H9 (cell line): Measurements from ENCODE around the gene SLF1. TPM values are rescaled to one million over a fixed set of nuclear protein-coding genes. Genes with fewer than 3 reads are reported as not detected.

Experiments used
- DNase-seq: peaks from one replicate; pipeline ENCODE4 v3.0.0-alpha.2; 2017
- H2AFZ ChIP-seq: one replicate; pipeline ENCODE4 v1.6.1; 2013; ENCODE audit warnings: mild to moderate bottlenecking, low read length, control low read depth, moderate library complexity
- H2AK5ac ChIP-seq: 2 replicates; pipeline ENCODE4 v1.6.1; 2013; ENCODE audit warnings: low read length, control low read depth, mixed read lengths; ENCODE audit not compliant: insufficient read length
- H2BK120ac ChIP-seq: one replicate; pipeline ENCODE4 v1.6.1; 2013; ENCODE audit warnings: low read depth, mild to moderate bottlenecking, low read length, control low read depth, inconsistent platforms; ENCODE audit not compliant: poor library complexity, severe bottlenecking
- H2BK12ac ChIP-seq: 2 replicates; pipeline ENCODE4 v1.6.1; 2013; ENCODE audit warnings: low read length, control low read depth, mixed read lengths, low read depth; ENCODE audit not compliant: insufficient read length
- H2BK15ac ChIP-seq: 2 replicates; pipeline ENCODE4 v1.6.1; 2013; ENCODE audit warnings: low read depth, low read length, control low read depth
- H2BK20ac ChIP-seq: one replicate; pipeline ENCODE4 v1.6.1; 2013; ENCODE audit warnings: low read depth, mild to moderate bottlenecking, low read length, control low read depth, inconsistent platforms; ENCODE audit not compliant: poor library complexity, severe bottlenecking
- H2BK5ac ChIP-seq: 2 replicates; pipeline ENCODE4 v1.6.1; 2013; ENCODE audit warnings: low read length, control low read depth, mixed read lengths; ENCODE audit not compliant: insufficient read length
- H3K14ac ChIP-seq: 2 replicates; pipeline ENCODE4 v1.6.1; 2013; ENCODE audit warnings: low read length, control low read depth; ENCODE audit not compliant: insufficient read depth
- H3K18ac ChIP-seq: 2 replicates; pipeline ENCODE4 v1.6.1; 2013; ENCODE audit warnings: low read depth, mild to moderate bottlenecking, mixed read lengths, low read length, control low read depth; ENCODE audit not compliant: insufficient read length
- H3K23ac ChIP-seq: 2 replicates; pipeline ENCODE4 v1.6.1; 2013; ENCODE audit warnings: low read length, control low read depth, mixed read lengths, low read depth; ENCODE audit not compliant: insufficient read length
- H3K23me2 ChIP-seq: 2 replicates; pipeline ENCODE4 v1.6.1; 2013; ENCODE audit warnings: low read depth, mild to moderate bottlenecking, mixed read lengths, low read length, control low read depth; ENCODE audit not compliant: insufficient read length, poor library complexity, severe bottlenecking
- H3K27ac ChIP-seq: 2 replicates; pipeline ENCODE4 v1.5.1; 2013; ENCODE audit warnings: low read length, control low read depth, mixed read lengths, low read depth; ENCODE audit not compliant: insufficient read length
- H3K27me3 ChIP-seq: 2 replicates; pipeline ENCODE4 v1.6.1; 2013; ENCODE audit warnings: low read length, control low read depth, inconsistent platforms; ENCODE audit not compliant: insufficient read depth
- H3K4ac ChIP-seq: 2 replicates; pipeline ENCODE4 v1.6.1; 2013; ENCODE audit warnings: low read depth, mild to moderate bottlenecking, control low read depth, inconsistent platforms, low read length, moderate library complexity
- H3K4me1 ChIP-seq: 2 replicates; pipeline ENCODE4 v1.6.1; 2013; ENCODE audit warnings: low read length, control low read depth, inconsistent platforms; ENCODE audit not compliant: insufficient read depth
- H3K4me2 ChIP-seq: 2 replicates; pipeline ENCODE4 v1.6.1; 2013; ENCODE audit warnings: low read length, control low read depth, mixed read lengths; ENCODE audit not compliant: insufficient read length, insufficient read depth
- H3K56ac ChIP-seq: 2 replicates; pipeline ENCODE4 v1.6.1; 2013; ENCODE audit warnings: low read depth, mild to moderate bottlenecking, mixed read lengths, low read length, control low read depth; ENCODE audit not compliant: insufficient read length
- H3K79me1 ChIP-seq: 2 replicates; pipeline ENCODE4 v1.6.1; 2013; ENCODE audit warnings: low read depth, mild to moderate bottlenecking, moderate library complexity, low read length, control low read depth, inconsistent platforms; ENCODE audit not compliant: insufficient read depth, poor library complexity, severe bottlenecking
- H3K79me2 ChIP-seq: 2 replicates; pipeline ENCODE4 v1.6.1; 2013; ENCODE audit warnings: low read length, control low read depth, inconsistent platforms; ENCODE audit not compliant: insufficient read depth
- H3K9ac ChIP-seq: 2 replicates; pipeline ENCODE4 v1.6.1; 2013; ENCODE audit warnings: low read length, control low read depth, mixed read lengths; ENCODE audit not compliant: insufficient read length; ENCODE audit errors: extremely low read depth
- H3K9me3 ChIP-seq: one replicate; pipeline ENCODE4 v1.6.1; 2013; ENCODE audit warnings: low read depth, low read length, inconsistent platforms; ENCODE audit not compliant: control insufficient read depth
- H3T11ph ChIP-seq: one replicate; pipeline ENCODE4 v1.6.1; 2013; ENCODE audit warnings: mild to moderate bottlenecking, low read length, control low read depth, inconsistent platforms
- H4K20me1 ChIP-seq: one replicate; pipeline ENCODE4 v1.6.1; 2013; ENCODE audit not compliant: control insufficient read depth, insufficient read length, insufficient read depth
- H4K5ac ChIP-seq: 2 replicates; pipeline ENCODE4 v1.6.1; 2013; ENCODE audit warnings: low read depth, mild to moderate bottlenecking, mixed read lengths, low read length, control low read depth; ENCODE audit not compliant: insufficient read length
- H4K8ac ChIP-seq: replicated peaks from 2 replicates; pipeline ENCODE4 v1.6.1; 2013; ENCODE audit warnings: low read length, control low read depth, mixed read lengths, low read depth; ENCODE audit not compliant: insufficient read length
- H4K91ac ChIP-seq: 2 replicates; pipeline ENCODE4 v1.6.1; 2013; ENCODE audit warnings: low read depth, mild to moderate bottlenecking, moderate library complexity, mixed read lengths, low read length, control low read depth; ENCODE audit not compliant: insufficient read length
- H3K27ac Mint-ChIP-seq, 3 experiments: 2 replicates in 2 of 3; 3 replicates in 1 of 3; pipeline ENCODE4 v1.8.0; 2020 to 2021; ENCODE audit warnings: mixed read lengths in 3 of 3, mild to moderate bottlenecking in 1 of 3, moderate library complexity in 1 of 3
- H3K27me3 Mint-ChIP-seq: 2 replicates; pipeline ENCODE4 v1.8.0; 2021; ENCODE audit warnings: low read depth, mild to moderate bottlenecking, moderate library complexity, mixed read lengths
- H3K36me3 Mint-ChIP-seq, 3 experiments: 2 replicates in 2 of 3; 3 replicates in 1 of 3; pipeline ENCODE4 v1.8.0; 2020 to 2021; ENCODE audit warnings: low read depth in 3 of 3, mixed read lengths in 3 of 3; ENCODE audit not compliant: insufficient read depth in 1 of 3
- H3K4me1 Mint-ChIP-seq, 2 experiments: 2 replicates each; pipeline ENCODE4 v1.8.0; 2020; ENCODE audit warnings: mixed read lengths in 2 of 2
- H3K4me3 Mint-ChIP-seq, 2 experiments: 2 replicates in 1 of 2; 3 replicates in 1 of 2; pipeline ENCODE4 v1.8.0; 2020 to 2021; ENCODE audit warnings: mild to moderate bottlenecking in 2 of 2, mixed read lengths in 2 of 2, moderate library complexity in 1 of 2
- H3K9me3 Mint-ChIP-seq, 2 experiments: 2 replicates in 1 of 2; 3 replicates in 1 of 2; pipeline ENCODE4 v1.8.0; 2020; ENCODE audit warnings: mild to moderate bottlenecking in 2 of 2, mixed read lengths in 2 of 2, moderate library complexity in 1 of 2
- WGBS: extraction: QIAGEN DNeasy Blood & Tissue Kit; methylation state at CpG from one replicate; pipeline ENCODE4 v1.1.7; 2013; ENCODE audit warnings: missing lambda C conversion rate, low lambda C conversion rate, mixed read lengths; ENCODE audit not compliant: insufficient read length; ENCODE audit errors: extremely low coverage; 5-methylcytosine and 5-hydroxymethylcytosine counted together
- total RNA-seq: library from RNA; stranded (reverse); gene quantifications from 2 replicates; pipeline ENCODE4 v1.2.1, GENCODE V29; 2021
- TF ChIP-seq, protein P1 (sequence below): fragments of 200-600 bp; sonication (generic); conservative IDR thresholded peaks from 3 replicates; pipeline ENCODE4 v1.8.0; 2021; ENCODE audit warnings: antibody characterized with exemption, mild to moderate bottlenecking

The SLF1 gene
- total RNA-seq, 1 experiment from 2014 or later = 12.5 TPM

DNA sequence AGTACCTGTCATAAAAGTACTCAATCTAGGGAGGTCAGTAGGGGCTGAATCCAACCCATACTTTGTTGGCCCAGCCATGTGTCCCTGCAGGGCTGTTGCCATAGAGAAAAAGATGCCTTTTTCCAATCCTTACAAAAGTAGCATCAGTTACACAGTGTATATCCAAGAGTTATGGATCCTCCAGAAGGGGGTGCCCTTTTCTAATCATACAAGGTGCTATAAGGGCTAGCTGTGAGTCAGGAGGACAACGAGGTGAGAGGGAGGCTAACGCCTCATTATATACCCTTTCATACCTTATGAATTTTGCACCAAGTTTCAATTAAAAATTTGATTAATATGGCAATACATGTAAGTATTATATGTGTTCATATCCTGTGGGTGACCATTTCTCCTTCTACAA lies 4.9 kb upstream of the SLF1 start:
- Histone ChIP-seq H3K79me1 (no peaks in the 10 kb centered on the region), H3K4ac (no peak overlapping the region), H3K27ac (no peak overlapping the region), H2AK5ac (no peak overlapping the region), H3T11ph (no peak overlapping the region), H4K5ac (no peak overlapping the region), H3K9ac (no peak overlapping the region), H3K4me1 (peaks cover 4% of the 10 kb centered on the region; the same call in 1 of the 2 replicates), H4K20me1 (no peaks in the 10 kb centered on the region), H3K23ac (no peak overlapping the region), H2BK120ac (no peak overlapping the region), H3K14ac (no peak overlapping the region), H2BK20ac (no peak overlapping the region), H3K4me2 (no peak overlapping the region), H3K79me2 (no peaks in the 10 kb centered on the region), H2BK5ac (no peak overlapping the region), H4K8ac (no peak overlapping the region), H2BK12ac (no peak overlapping the region), H3K56ac (no peak overlapping the region), H3K23me2 (peaks cover 11% of the 10 kb centered on the region), H3K9me3 (no peaks in the 10 kb centered on the region), H2AFZ (no peak overlapping the region), H4K91ac (no peak overlapping the region), H2BK15ac (no peak overlapping the region), H3K27me3 (no peaks in the 10 kb centered on the region), H3K18ac (no peak overlapping the region)
- H3K36me3 Mint-ChIP-seq = no peaks in the 10 kb centered on the region
- WGBS = no CpG with 5 or more reads among the region's 2 CpGs
- no peaks in the 10 kb centered on the region for H3K27me3 Mint-ChIP-seq
- TF ChIP-seq, protein P1, sequence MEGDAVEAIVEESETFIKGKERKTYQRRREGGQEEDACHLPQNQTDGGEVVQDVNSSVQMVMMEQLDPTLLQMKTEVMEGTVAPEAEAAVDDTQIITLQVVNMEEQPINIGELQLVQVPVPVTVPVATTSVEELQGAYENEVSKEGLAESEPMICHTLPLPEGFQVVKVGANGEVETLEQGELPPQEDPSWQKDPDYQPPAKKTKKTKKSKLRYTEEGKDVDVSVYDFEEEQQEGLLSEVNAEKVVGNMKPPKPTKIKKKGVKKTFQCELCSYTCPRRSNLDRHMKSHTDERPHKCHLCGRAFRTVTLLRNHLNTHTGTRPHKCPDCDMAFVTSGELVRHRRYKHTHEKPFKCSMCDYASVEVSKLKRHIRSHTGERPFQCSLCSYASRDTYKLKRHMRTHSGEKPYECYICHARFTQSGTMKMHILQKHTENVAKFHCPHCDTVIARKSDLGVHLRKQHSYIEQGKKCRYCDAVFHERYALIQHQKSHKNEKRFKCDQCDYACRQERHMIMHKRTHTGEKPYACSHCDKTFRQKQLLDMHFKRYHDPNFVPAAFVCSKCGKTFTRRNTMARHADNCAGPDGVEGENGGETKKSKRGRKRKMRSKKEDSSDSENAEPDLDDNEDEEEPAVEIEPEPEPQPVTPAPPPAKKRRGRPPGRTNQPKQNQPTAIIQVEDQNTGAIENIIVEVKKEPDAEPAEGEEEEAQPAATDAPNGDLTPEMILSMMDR = peak; percentile 64
- peaks cover 27 to 33% of the 10 kb centered on the region in 2 experiments for H3K4me1 Mint-ChIP-seq
- no peak for DNase-seq
- H3K9me3 Mint-ChIP-seq = no peaks in the 10 kb centered on the region
- H3K27ac Mint-ChIP-seq = 0 out of 7 replicates have a peak overlapping the region, but pooled peaks of 1 of the 3 experiments have one; percentile 28
- no peak overlapping the region for H3K4me3 Mint-ChIP-seq
